Fibroblast of villous mesenchyme (primary cell): ENCODE results near the gene SMC6. TPM values are rescaled to one million over a fixed set of nuclear protein-coding genes. Genes with fewer than 3 reads are reported as not detected.

Experiments used
- DNase-seq: peaks from one replicate; pipeline ENCODE4 v3.0.0-alpha.2; 2010; ENCODE audit warnings: low read depth
- H3K4me3 ChIP-seq: 2 replicates; pipeline ENCODE4 v1.5.1; 2011; ENCODE audit warnings: low read depth, mild to moderate bottlenecking, low read length
- total RNA-seq: library from RNA; depleted of rRNA; stranded (reverse); fragments of >200 nt; gene quantifications from 2 replicates; pipeline ENCODE4 v1.2.3, GENCODE V29; 2012
- TF ChIP-seq, protein P1 (sequence below): IDR thresholded peaks from 2 replicates; pipeline ENCODE4 v1.5.1; 2012; ENCODE audit warnings: low read depth, mild to moderate bottlenecking, low read length; ENCODE audit not compliant: insufficient read depth

Gene SMC6
- total RNA-seq, 1 donor: 20.7 TPM

DNA sequence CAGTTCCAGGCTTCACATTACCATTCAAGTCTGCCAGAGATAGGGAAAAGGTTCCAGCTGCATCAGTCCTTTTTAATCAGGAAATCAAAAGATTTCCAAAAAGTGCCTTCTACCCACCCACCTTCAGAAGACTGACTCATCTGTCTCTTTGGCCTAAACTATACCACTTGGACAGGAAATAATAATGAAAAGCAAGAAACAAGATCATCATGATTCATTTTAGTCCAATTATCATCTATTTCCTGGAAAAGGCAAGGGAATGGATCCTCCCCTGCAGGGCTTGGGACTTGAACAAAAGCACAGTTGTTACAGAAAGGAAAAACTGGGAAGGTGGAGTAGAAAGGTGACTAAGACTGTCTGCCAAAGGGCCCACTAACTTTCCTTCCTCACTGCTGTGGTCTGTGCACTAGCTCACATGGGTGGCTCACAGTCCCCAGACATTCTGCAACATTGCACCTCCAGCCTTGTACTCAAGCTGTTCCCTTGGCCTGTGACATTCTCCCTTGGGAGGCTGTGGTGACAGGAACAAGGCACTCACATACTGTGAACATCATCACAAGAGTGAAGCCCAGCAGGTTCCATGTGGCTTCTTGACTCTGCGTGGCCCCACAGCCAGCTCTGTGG lies 137.8 kb downstream of the SMC6 start:
- no peak overlapping the region for H3K4me3 ChIP-seq
- no peak for DNase-seq
- TF ChIP-seq, protein P1, sequence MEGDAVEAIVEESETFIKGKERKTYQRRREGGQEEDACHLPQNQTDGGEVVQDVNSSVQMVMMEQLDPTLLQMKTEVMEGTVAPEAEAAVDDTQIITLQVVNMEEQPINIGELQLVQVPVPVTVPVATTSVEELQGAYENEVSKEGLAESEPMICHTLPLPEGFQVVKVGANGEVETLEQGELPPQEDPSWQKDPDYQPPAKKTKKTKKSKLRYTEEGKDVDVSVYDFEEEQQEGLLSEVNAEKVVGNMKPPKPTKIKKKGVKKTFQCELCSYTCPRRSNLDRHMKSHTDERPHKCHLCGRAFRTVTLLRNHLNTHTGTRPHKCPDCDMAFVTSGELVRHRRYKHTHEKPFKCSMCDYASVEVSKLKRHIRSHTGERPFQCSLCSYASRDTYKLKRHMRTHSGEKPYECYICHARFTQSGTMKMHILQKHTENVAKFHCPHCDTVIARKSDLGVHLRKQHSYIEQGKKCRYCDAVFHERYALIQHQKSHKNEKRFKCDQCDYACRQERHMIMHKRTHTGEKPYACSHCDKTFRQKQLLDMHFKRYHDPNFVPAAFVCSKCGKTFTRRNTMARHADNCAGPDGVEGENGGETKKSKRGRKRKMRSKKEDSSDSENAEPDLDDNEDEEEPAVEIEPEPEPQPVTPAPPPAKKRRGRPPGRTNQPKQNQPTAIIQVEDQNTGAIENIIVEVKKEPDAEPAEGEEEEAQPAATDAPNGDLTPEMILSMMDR: no peak

DNA sequence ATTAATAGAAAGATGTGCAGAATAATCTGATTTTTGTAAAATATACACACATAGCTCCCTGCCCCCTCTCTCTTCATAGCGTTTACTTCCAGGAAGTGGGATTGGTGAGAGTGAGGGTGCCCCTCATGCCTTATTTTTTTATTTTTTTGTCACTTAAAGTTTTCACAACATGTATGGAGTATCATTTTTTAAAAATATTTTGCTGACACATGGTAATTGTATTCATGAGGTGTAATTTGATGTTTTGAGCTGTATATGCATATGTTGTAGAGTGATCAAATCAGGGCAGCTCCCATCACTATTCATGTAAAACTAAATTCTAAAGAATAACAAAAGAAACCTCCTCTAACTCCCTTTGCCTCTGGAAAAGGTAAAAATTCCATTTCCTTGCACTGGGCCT lies 138.5 kb downstream of the SMC6 start:
- TF ChIP-seq, protein P1: no peak
- DNase-seq: no peak
- H3K4me3 ChIP-seq: no peak overlapping the region

DNA sequence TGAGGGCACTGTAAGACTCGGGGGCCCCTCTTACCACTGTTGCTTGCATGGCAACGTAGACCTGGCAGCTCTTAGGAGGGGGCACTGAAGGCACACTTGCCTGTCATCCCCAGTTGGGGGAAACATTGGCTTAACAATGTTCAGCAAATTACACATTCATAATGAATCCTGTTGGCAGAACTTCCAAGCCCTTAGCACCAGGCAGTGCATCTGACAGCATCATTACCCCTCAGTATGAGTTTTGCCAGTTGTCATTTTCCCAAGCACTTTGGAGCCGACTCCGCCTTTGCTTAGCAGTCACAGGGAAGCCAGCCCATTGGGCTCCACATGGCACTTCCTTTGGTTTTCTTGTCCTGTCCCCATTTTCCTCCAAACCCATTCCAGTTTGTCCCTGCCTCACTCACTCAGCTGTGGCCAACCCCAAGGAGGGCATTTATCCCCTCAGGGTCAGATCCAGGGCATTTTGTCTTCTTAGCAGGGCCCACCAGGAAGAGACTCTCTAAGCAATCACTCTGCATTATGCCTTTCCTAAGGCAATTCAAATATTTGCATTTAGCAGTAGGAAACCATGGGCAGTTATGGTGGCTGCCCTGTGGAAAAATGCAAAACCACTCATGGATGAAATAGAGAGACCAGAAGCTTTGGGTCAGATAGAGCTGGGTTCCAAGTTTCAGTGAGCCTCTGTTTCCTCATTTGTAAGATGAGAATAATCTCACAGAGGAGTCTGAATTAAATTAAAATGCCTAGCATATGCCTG lies 139.3 kb downstream of the SMC6 start:
- TF ChIP-seq, protein P1: no peak
- no peak overlapping the region for H3K4me3 ChIP-seq
- no peak for DNase-seq

Other genes with a start within 250 kb of the SMC6 start
- under 0.01 TPM in 2 replicates for gene RAD51AP2, start 235.4 kb downstream of the SMC6 start, total RNA-seq
- gene VSNL1, start 213.1 kb downstream of the SMC6 start, total RNA-seq: 0.32 and 0.86 TPM in 2 replicates
- gene GEN1, start 328 bp upstream of the SMC6 start, total RNA-seq: 12.6 and 18.6 TPM in 2 replicates
- gene MSGN1, start 62.6 kb upstream of the SMC6 start, total RNA-seq: not detected in 2 replicates
- gene KCNS3, start 124.9 kb upstream of the SMC6 start, total RNA-seq: 3.0 and 7.4 TPM in 2 replicates